ENCODE results near the gene CIZ1.

CIZ1 gene

DNA sequence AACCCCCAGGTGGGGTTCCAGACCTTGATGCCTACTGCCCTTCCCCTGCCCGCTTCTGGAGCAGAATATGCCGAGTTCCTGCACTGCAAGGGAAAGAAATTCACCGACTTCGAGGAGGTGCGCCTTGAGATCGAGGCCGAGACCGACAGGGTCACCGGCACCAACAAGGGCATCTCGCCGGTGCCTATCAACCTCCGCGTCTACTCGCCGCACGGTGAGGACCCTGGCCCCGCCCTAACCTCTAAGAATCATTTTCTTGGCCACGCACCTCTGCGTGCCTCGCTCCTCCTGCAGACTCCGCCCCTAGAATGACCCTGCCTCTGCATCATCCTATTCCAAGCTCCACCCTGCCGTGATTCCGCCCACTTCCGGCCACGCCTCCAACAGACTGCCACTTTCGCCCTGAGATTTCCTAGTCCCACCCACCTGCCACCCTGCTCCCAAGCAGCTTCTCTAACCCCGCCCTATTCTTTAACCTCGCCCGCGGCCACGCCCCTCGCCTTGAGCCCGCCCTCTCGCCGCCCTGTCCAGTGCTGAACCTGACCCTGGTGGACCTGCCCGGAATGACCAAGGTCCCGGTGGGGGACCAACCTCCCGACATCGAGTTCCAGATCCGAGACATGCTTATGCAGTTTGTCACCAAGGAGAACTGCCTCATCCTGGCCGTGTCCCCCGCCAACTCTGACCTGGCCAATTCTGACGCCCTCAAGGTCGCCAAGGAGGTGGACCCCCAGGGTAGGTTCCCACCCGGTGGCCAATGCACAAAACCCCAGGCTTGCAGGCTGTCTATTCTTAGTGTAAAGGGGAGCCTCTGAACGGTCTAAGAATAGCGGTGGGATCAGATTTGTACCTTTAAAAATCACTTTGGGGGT is 27.4 kb upstream of the CIZ1 start:
- in situ Hi-C loops (cut with HindIII; ENCODE audit: low pct_unique_long_range_greater_than_20kb, low sequenced_read_pairs): no loop called here
- DNase-seq (ENCODE audit: low read depth in 1 of 2, low spot score in 1 of 2): peak; percentile 99
- TF ChIP-seq JUND (IDR thresholded peaks at IDR 0.05; ENCODE audit: low read depth): no peak

DNA sequence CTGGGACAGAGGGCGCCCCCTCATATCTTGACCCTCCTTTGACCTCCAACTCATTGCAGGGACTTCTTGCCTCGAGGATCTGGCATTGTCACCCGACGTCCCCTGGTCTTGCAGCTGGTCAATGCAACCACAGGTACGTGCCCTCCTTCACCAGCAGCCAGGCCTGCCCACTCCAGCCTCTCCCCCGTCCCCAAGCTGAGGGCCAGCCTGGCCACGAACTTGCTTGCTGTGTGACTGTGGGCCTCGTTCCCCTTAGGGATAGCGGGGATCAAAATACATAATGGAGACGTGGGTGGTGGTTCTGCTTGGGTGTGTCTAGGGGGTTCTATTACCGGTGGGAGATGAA is 26.8 kb upstream of the CIZ1 start:
- DNase-seq (ENCODE audit: low read depth in 1 of 2, low spot score in 1 of 2): no peak
- in situ Hi-C loops (cut with HindIII; ENCODE audit: low pct_unique_long_range_greater_than_20kb, low sequenced_read_pairs): no loop called here
- no peak for TF ChIP-seq JUND (IDR thresholded peaks at IDR 0.05; ENCODE audit: low read depth)

DNA sequence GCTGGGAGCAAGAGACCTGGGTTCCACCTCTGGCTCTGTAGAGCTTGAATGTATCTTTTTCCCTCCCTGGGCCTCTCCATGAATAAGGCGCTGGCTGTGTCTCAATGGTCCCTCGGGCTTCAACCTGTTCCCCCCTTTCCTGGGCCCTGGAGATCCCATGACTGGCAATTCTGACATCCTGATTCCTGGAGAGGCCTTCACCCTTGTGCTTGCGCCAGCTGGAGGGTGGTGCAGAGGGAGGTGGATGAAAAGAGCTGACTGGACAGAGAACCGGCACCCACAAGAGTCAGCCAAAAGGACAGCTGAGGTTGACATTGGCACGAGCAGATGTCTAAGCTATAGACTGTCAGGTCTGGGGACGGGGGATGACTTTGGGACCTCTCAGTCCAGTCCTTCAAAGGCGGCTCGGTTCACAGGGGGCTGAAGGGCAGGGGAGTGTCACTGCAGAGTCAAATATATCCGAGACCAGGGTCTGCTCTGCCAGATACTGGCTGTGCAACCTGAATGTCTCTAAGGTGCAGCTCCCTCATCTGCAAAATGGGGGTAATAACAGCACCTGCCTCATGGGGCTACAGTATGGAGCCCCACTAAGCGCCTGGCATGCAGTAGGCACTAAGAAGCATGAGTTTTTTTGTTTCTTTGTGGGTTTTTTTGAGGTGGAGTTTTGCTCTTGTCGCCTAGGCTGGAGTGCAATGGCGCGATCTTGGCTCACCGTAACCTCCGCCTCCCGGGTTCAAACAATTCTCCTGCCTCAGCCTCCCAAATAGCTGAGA is 25.6 kb upstream of the CIZ1 start:
- in situ Hi-C loops (cut with HindIII; ENCODE audit: low pct_unique_long_range_greater_than_20kb, low sequenced_read_pairs): no loop called here
- DNase-seq (ENCODE audit: low read depth in 1 of 2, low spot score in 1 of 2): no peak
- no peak for TF ChIP-seq JUND (IDR thresholded peaks at IDR 0.05; ENCODE audit: low read depth)

GRCh38 chr9:128215491-128216409 is 24.4 kb upstream of the CIZ1 start:
- no peak for DNase-seq (ENCODE audit: low read depth in 1 of 2, low spot score in 1 of 2)
- in situ Hi-C loops (cut with HindIII; ENCODE audit: low pct_unique_long_range_greater_than_20kb, low sequenced_read_pairs): no loop called here
- TF ChIP-seq JUND (IDR thresholded peaks at IDR 0.05; ENCODE audit: low read depth): no peak

- no peak for TF ChIP-seq JUND (IDR thresholded peaks at IDR 0.05; ENCODE audit: low read depth)
- in situ Hi-C loops (cut with HindIII; ENCODE audit: low pct_unique_long_range_greater_than_20kb, low sequenced_read_pairs): no loop called here
- DNase-seq (ENCODE audit: low read depth in 1 of 2, low spot score in 1 of 2): peak in 1 of 2 experiments; percentile 51
Observed at GRCh38 chr9:128214571-128215490, 23.5 kb upstream of the CIZ1 start.

DNA sequence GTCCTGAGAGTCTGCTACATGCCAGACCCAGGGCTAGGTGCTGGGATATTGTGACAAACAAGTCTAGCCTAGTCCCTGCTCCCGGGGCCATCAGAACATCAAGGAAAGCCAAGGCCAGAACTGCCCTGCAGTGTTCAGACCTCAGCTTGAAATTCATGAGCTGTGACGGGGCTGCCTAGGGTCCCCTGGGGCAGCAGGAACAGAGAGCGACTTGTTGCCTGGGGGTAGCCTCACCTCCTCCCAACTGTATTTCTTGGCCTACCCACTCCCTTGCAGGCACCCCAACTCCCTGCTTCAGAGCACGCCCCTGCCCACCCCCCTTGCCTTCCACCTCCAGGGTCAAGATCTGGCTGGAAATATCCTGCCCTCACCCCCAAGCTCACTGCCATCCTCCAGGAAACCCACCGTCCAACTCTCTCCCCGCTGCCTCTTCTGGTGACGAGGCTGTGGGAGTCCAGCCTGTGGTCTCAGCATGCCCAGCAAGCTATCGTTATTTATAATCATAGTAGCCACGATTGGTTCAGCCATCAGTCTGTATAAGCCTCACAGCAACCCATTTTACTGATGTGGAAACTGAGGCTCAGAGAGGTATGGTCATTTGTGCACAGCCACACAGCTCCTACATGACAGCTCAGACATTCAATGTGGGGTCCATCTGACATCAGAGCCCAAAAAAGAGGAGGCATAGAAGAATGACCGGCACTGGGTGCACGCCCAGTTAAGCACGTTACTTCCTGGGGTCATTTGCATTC is 22.6 kb upstream of the CIZ1 start:
- no peak for DNase-seq (ENCODE audit: low read depth in 1 of 2, low spot score in 1 of 2)
- TF ChIP-seq JUND (IDR thresholded peaks at IDR 0.05; ENCODE audit: low read depth): no peak
- in situ Hi-C loops (cut with HindIII; ENCODE audit: low pct_unique_long_range_greater_than_20kb, low sequenced_read_pairs): no loop called here

DNA sequence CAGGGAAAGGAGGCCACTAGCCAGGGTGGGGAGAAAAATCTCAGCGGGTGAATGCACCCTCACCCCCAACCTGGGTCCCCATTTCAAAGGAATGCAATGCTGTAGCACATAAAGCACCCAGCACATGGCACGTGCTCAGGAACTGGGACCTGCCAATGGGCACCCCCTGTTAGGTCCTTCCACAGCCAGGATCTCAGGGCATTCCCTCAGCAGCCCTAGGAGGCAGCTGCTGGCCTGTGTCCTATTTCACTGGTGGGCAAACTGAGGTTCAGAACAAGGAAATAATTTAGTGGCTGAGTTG is 20.6 kb upstream of the CIZ1 start:
- no peak for DNase-seq (ENCODE audit: low read depth in 1 of 2, low spot score in 1 of 2)
- in situ Hi-C loops (cut with HindIII; ENCODE audit: low pct_unique_long_range_greater_than_20kb, low sequenced_read_pairs): no loop called here
- TF ChIP-seq JUND (IDR thresholded peaks at IDR 0.05; ENCODE audit: low read depth): no peak

GRCh38 chr9:128211186-128211980 is 20.0 kb upstream of the CIZ1 start:
- no peak for DNase-seq (ENCODE audit: low read depth in 1 of 2, low spot score in 1 of 2)
- TF ChIP-seq JUND (IDR thresholded peaks at IDR 0.05; ENCODE audit: low read depth): no peak
- in situ Hi-C loops (cut with HindIII; ENCODE audit: low pct_unique_long_range_greater_than_20kb, low sequenced_read_pairs): no loop called here

- no peak for DNase-seq (ENCODE audit: low read depth in 1 of 2, low spot score in 1 of 2)
- no peak for TF ChIP-seq JUND (IDR thresholded peaks at IDR 0.05; ENCODE audit: low read depth)
- in situ Hi-C loops (cut with HindIII; ENCODE audit: low pct_unique_long_range_greater_than_20kb, low sequenced_read_pairs): no loop called here
Observed at GRCh38 chr9:128208946-128209669, 17.7 kb upstream of the CIZ1 start.

DNA sequence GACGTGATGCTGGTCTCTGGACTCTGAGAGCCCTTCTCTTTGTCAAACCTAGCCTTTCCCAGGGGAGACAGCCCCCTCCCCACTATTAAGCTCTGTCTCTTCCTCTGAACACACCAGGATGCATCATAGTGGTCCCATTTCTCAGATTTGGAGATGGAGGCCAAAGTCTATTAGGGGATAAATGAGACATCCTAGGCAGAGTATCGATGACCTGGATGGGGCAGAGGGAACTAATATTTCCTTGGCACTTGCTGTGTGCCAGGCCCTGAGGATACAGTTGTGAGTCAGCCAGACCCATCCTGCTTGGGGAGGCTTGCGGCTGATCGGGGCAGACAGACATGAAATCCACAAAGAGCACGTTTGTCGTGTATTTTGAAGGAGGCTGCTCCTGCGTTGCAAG is 17.0 kb upstream of the CIZ1 start:
- DNase-seq (ENCODE audit: low read depth in 1 of 2, low spot score in 1 of 2): no peak
- in situ Hi-C loops (cut with HindIII; ENCODE audit: low pct_unique_long_range_greater_than_20kb, low sequenced_read_pairs): no loop called here
- no peak for TF ChIP-seq JUND (IDR thresholded peaks at IDR 0.05; ENCODE audit: low read depth)

Data from T47D (cell line).